WTC11 (cell line): Measurements from ENCODE around the gene S100A12. TPM values are rescaled to one million over a fixed set of nuclear protein-coding genes. Genes with fewer than 3 reads are reported as not detected.

Experiments
- ATAC-seq: fragments of 200-7000 bp; cut with Tn5 transposase; 2 replicates; pipeline ENCODE4 v1.10.0; 2021; ENCODE audit warnings: mild to moderate bottlenecking, moderate library complexity
- CTCF ChIA-PET: fragments of 300-600 bp; sonication (Branson Sonifier 250); formaldehyde crosslinking; loops from one replicate; lab custom pipeline; 2021; ENCODE audit warnings: antibody characterized with exemption; lab: Charles Lee
- POLR2A ChIA-PET: fragments of 350-600 bp; sonication (Branson Sonifier 250); formaldehyde crosslinking; loops from one replicate; lab custom pipeline; 2021; ENCODE audit warnings: antibody characterized with exemption; lab: Charles Lee
- DNase-seq: peaks from one replicate; pipeline ENCODE4 v3.0.0; 2021; ENCODE audit warnings: low spot score
- H3K27ac Mint-ChIP-seq: 2 replicates; pipeline ENCODE4 v1.8.0; 2021; ENCODE audit warnings: mixed read lengths
- H3K27me3 Mint-ChIP-seq: 2 replicates; pipeline ENCODE4 v1.8.0; 2021; ENCODE audit warnings: low read depth, mild to moderate bottlenecking, moderate library complexity, mixed read lengths
- H3K36me3 Mint-ChIP-seq: 2 replicates; pipeline ENCODE4 v1.8.0; 2021; ENCODE audit warnings: mixed read lengths
- H3K4me1 Mint-ChIP-seq: 2 replicates; pipeline ENCODE4 v1.8.0; 2022; ENCODE audit warnings: mixed read lengths
- H3K4me3 Mint-ChIP-seq: 2 replicates; pipeline ENCODE4 v1.8.0; 2021; ENCODE audit warnings: mild to moderate bottlenecking, moderate library complexity, mixed read lengths
- H3K9me3 Mint-ChIP-seq: 2 replicates; pipeline ENCODE4 v1.8.0; 2021; ENCODE audit warnings: mixed read lengths
- ATF1 ChIP-seq: sonication (generic); formaldehyde crosslinking; IDR thresholded peaks from 2 replicates; pipeline ENCODE4 v1.8.1; 2023; ENCODE audit warnings: mild to moderate bottlenecking, moderate library complexity, missing genetic modification reagents
- CREB1 ChIP-seq: sonication (generic); formaldehyde crosslinking; IDR thresholded peaks from 2 replicates; pipeline ENCODE4 v1.8.0; 2023; ENCODE audit warnings: mild to moderate bottlenecking, missing genetic modification reagents
- CREM ChIP-seq: sonication (generic); formaldehyde crosslinking; IDR thresholded peaks from 2 replicates; pipeline ENCODE4 v1.8.1; 2022; ENCODE audit warnings: mild to moderate bottlenecking, missing genetic modification reagents, moderate library complexity
- ELF4 ChIP-seq: sonication (generic); formaldehyde crosslinking; IDR thresholded peaks from 2 replicates; pipeline ENCODE4 v1.8.1; 2022; ENCODE audit warnings: low read depth, mild to moderate bottlenecking, moderate library complexity, missing genetic modification reagents
- ETV6 ChIP-seq: sonication (generic); formaldehyde crosslinking; IDR thresholded peaks from 2 replicates; pipeline ENCODE4 v1.8.1; 2022; ENCODE audit warnings: mild to moderate bottlenecking, missing genetic modification reagents
- FOXK1 ChIP-seq: sonication (generic); formaldehyde crosslinking; IDR thresholded peaks from 2 replicates; pipeline ENCODE4 v1.8.0; 2022; ENCODE audit warnings: mild to moderate bottlenecking, moderate library complexity, missing genetic modification reagents
- FOXP1 ChIP-seq: sonication (generic); formaldehyde crosslinking; IDR thresholded peaks from 2 replicates; pipeline ENCODE4 v1.8.0; 2022; ENCODE audit warnings: missing genetic modification reagents, mild to moderate bottlenecking, moderate library complexity, borderline replicate concordance
- GABPB1 ChIP-seq: sonication (generic); formaldehyde crosslinking; IDR thresholded peaks from 2 replicates; pipeline ENCODE4 v1.8.1; 2023; ENCODE audit warnings: mild to moderate bottlenecking, missing genetic modification reagents
- HMGA2 ChIP-seq: fragments of 250-450 bp; sonication (Bioruptor Pico); IDR thresholded peaks from 2 replicates; pipeline ENCODE4 v1.4.0; 2021; ENCODE audit warnings: mild to moderate bottlenecking, moderate library complexity
- JUN ChIP-seq: sonication (generic); formaldehyde crosslinking; IDR thresholded peaks from 2 replicates; pipeline ENCODE4 v1.8.0; 2023; ENCODE audit warnings: mild to moderate bottlenecking, missing genetic modification reagents
- NFYB ChIP-seq: sonication (generic); formaldehyde crosslinking; conservative IDR thresholded peaks from 2 replicates; pipeline ENCODE4 v1.8.0; 2022; ENCODE audit warnings: low read depth, missing genetic modification reagents
- RELA ChIP-seq: sonication (generic); formaldehyde crosslinking; IDR thresholded peaks from 2 replicates; pipeline ENCODE4 v1.8.1; 2022; ENCODE audit warnings: missing genetic modification reagents, mild to moderate bottlenecking, borderline replicate concordance
- RORB ChIP-seq: fragments of 250-450 bp; sonication (Bioruptor Pico); IDR thresholded peaks from 2 replicates; pipeline ENCODE4 v1.9.0; 2021; ENCODE audit warnings: mild to moderate bottlenecking
- SMAD4 ChIP-seq: sonication (generic); formaldehyde crosslinking; IDR thresholded peaks from 2 replicates; pipeline ENCODE4 v1.8.0; 2022; ENCODE audit warnings: mild to moderate bottlenecking, missing genetic modification reagents
- SP1 ChIP-seq: sonication (generic); formaldehyde crosslinking; conservative IDR thresholded peaks from 2 replicates; pipeline ENCODE4 v1.8.1; 2022; ENCODE audit warnings: missing genetic modification reagents
- TEAD4 ChIP-seq: sonication (generic); formaldehyde crosslinking; IDR thresholded peaks from 2 replicates; pipeline ENCODE4 v1.8.0; 2022; ENCODE audit warnings: mild to moderate bottlenecking, missing genetic modification reagents
- ZNF121 ChIP-seq: sonication (generic); formaldehyde crosslinking; IDR thresholded peaks from 2 replicates; pipeline ENCODE4 v1.8.0; 2023; ENCODE audit warnings: missing genetic modification reagents
- total RNA-seq: library from RNA; stranded (reverse); gene quantifications from 3 replicates; pipeline ENCODE4 v1.2.3, GENCODE V29; 2021
- TF ChIP-seq, protein P1 (sequence below): sonication (generic); formaldehyde crosslinking; IDR thresholded peaks from 2 replicates; pipeline ENCODE4 v1.8.0; 2023; ENCODE audit warnings: missing genetic modification reagents
- TF ChIP-seq, protein P2 (sequence below): sonication (generic); formaldehyde crosslinking; IDR thresholded peaks from 2 replicates; pipeline ENCODE4 v1.8.0; 2022; ENCODE audit warnings: mild to moderate bottlenecking, missing genetic modification reagents
- TF ChIP-seq, protein P3 (sequence below): sonication (generic); formaldehyde crosslinking; IDR thresholded peaks from 2 replicates; pipeline ENCODE4 v1.8.0; 2023; ENCODE audit warnings: missing genetic modification reagents, mild to moderate bottlenecking, borderline replicate concordance
- TF ChIP-seq, protein P4 (sequence below): sonication (generic); formaldehyde crosslinking; IDR thresholded peaks from 2 replicates; pipeline ENCODE4 v1.8.1; 2023; ENCODE audit warnings: mild to moderate bottlenecking, missing genetic modification reagents
- TF ChIP-seq, protein P5 (sequence below): sonication (generic); formaldehyde crosslinking; IDR thresholded peaks from 2 replicates; pipeline ENCODE4 v1.8.1; 2023; ENCODE audit warnings: mild to moderate bottlenecking, missing genetic modification reagents, moderate library complexity

Gene S100A12
- total RNA-seq, 1 experiment from 2014 or later, result not detected

DNA sequence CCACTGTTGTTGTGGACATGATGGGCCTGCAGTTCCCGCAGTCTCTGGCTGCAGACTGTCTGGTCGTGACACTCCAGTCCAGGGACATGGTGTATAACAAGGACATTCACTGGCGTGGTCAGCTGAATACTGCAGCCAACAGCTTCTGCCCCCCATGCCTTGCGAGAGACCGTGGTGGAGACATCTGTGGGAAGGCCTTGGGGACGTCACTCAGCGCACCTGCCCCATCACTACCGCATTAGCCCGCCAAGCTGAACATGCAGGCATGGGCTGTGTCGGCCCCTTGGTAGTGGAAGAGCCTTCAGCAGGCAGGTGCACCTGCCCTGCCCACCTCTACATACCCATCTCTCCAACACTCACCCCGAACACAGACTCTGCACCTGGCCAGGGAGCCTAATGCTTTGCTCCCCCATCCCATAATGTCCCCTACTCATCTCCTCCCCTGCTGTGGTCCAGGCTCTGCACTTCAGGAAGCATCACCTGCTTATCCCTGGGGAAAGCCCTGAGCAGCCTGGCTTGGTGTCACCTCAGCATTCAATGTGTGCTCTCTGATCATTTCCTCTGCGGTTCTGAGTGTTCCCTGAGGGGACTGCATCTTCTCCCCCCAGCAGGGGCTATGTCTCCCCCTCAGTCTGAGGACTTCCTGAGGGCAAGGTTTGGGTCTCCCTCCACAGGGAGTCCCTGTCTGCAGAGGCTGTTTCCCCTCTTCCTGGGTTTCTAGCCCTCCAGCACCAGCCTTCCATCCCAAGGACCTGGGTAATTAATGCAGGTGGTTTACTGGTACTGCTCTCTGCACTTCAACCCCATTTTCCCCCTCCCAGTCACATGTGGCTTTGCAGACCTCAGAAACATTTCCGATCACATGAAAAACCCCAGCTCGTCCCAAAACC, 30.0 kb downstream of the S100A12 start:
- POLR2A ChIA-PET, result no interaction called here
- no peak for DNase-seq
- TF ChIP-seq, protein P1, sequence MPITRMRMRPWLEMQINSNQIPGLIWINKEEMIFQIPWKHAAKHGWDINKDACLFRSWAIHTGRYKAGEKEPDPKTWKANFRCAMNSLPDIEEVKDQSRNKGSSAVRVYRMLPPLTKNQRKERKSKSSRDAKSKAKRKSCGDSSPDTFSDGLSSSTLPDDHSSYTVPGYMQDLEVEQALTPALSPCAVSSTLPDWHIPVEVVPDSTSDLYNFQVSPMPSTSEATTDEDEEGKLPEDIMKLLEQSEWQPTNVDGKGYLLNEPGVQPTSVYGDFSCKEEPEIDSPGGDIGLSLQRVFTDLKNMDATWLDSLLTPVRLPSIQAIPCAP (CRISPR knock-in tag), result no peak
- no peak for TF ChIP-seq SP1 (CRISPR knock-in tag)
- TF ChIP-seq ELF4 (CRISPR knock-in tag), result no peak
- TF ChIP-seq, all 79 proteins: peak for 0
- Mint-ChIP-seq H3K27ac (no peak overlapping the region), H3K4me1 (peaks cover 12% of the 10 kb centered on the region), H3K9me3 (no peaks in the 10 kb centered on the region), H3K4me3 (no peak overlapping the region), H3K36me3 (no peaks in the 10 kb centered on the region), H3K27me3 (peaks cover 15% of the 10 kb centered on the region)
- CTCF ChIA-PET, result interaction anchor here (0.9 to 1.5 kb wide), 2 partner anchors 8 to 150 kb away, joined by 3 to 4 read pairs; no protein-coding TSS in a partner anchor
- ATAC-seq, result no peak

DNA sequence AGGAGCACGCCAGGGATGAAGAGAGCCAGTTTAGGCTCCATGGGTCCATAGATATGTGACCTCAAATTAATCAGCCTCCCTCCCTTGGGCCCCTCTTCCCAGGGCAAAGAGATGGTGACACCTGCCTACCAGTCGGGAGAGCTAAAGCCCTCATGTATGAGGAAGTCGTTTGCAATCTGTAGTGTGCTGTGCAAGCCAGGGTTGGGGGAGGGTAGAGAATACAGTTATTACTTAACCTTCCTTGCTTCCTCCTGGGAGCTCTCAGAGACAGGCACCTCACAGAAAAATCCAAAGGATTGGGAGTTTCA, 30.7 kb downstream of the S100A12 start:
- ChIA-PET CTCF (interaction anchor here (0.9 to 1.5 kb wide), 3 partner anchors 9 to 151 kb away, joined by 3 to 4 read pairs (median 3); no protein-coding TSS in a partner anchor), POLR2A (no interaction called here)
- Mint-ChIP-seq H3K9me3 (no peaks in the 10 kb centered on the region), H3K27me3 (peaks cover 10% of the 10 kb centered on the region), H3K4me1 (peaks cover 12% of the 10 kb centered on the region), H3K36me3 (no peaks in the 10 kb centered on the region), H3K4me3 (no peak overlapping the region), H3K27ac (no peak overlapping the region)
- no peak for ATAC-seq
- DNase-seq, result no peak
- TF ChIP-seq JUN (CRISPR knock-in tag) (no peak), RELA (no peak), TEAD4 (no peak), ATF1 (CRISPR knock-in tag) (no peak), HMGA2 (CRISPR knock-in tag) (no peak), FOXP1 (CRISPR knock-in tag) (no peak)

DNA sequence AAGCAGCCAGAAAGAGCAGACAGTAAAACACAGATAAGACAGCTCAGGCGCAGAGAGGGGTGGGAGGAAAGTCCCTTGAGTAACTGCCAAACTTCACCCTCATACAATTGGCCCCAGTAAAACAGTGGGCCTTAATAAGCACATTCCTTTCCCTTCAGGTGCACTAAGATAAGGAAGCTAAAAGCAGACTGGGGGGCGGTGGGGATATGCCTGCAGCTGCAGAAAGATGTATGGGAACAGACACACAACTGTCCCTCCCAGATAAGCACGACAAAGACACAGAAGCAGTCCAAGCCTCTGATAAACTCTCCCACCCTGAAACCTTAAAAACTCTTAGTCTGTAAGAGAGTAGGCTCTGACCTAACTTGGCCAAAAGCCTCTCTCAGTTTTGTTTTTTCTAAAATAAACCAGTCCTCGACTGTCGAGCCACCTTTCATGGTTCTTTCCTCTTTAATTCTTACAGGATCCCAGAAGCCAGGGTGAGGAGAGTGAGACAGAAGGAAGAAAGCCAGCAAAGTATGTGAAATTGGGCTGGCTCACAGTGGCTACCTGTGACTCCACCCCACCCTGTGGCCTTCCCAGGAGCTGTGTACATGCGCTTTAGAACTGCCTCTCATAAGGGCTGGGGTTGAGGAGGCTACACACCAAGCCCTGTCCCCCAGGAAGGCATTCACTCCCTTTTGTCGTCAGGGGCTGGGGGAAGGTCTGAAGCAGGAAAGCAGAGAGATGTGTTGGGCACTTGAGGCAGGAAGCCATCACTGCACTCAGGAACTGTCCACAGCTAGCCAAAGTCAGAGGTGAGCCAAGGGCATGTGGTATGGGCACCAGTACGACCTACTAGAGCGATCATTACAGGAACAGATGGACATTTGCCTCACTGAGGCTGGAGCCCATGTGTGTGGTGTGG, 31.4 kb downstream of the S100A12 start:
- no peak for ATAC-seq
- TF ChIP-seq CREB1 (CRISPR knock-in tag), result no peak
- no peak for TF ChIP-seq JUN (CRISPR knock-in tag)
- TF ChIP-seq, protein P2, sequence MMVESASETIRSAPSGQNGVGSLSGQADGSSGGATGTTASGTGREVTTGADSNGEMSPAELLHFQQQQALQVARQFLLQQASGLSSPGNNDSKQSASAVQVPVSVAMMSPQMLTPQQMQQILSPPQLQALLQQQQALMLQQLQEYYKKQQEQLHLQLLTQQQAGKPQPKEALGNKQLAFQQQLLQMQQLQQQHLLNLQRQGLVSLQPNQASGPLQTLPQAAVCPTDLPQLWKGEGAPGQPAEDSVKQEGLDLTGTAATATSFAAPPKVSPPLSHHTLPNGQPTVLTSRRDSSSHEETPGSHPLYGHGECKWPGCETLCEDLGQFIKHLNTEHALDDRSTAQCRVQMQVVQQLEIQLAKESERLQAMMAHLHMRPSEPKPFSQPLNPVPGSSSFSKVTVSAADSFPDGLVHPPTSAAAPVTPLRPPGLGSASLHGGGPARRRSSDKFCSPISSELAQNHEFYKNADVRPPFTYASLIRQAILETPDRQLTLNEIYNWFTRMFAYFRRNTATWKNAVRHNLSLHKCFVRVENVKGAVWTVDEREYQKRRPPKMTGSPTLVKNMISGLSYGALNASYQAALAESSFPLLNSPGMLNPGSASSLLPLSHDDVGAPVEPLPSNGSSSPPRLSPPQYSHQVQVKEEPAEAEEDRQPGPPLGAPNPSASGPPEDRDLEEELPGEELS (CRISPR knock-in tag), result no peak
- TF ChIP-seq, protein P3, sequence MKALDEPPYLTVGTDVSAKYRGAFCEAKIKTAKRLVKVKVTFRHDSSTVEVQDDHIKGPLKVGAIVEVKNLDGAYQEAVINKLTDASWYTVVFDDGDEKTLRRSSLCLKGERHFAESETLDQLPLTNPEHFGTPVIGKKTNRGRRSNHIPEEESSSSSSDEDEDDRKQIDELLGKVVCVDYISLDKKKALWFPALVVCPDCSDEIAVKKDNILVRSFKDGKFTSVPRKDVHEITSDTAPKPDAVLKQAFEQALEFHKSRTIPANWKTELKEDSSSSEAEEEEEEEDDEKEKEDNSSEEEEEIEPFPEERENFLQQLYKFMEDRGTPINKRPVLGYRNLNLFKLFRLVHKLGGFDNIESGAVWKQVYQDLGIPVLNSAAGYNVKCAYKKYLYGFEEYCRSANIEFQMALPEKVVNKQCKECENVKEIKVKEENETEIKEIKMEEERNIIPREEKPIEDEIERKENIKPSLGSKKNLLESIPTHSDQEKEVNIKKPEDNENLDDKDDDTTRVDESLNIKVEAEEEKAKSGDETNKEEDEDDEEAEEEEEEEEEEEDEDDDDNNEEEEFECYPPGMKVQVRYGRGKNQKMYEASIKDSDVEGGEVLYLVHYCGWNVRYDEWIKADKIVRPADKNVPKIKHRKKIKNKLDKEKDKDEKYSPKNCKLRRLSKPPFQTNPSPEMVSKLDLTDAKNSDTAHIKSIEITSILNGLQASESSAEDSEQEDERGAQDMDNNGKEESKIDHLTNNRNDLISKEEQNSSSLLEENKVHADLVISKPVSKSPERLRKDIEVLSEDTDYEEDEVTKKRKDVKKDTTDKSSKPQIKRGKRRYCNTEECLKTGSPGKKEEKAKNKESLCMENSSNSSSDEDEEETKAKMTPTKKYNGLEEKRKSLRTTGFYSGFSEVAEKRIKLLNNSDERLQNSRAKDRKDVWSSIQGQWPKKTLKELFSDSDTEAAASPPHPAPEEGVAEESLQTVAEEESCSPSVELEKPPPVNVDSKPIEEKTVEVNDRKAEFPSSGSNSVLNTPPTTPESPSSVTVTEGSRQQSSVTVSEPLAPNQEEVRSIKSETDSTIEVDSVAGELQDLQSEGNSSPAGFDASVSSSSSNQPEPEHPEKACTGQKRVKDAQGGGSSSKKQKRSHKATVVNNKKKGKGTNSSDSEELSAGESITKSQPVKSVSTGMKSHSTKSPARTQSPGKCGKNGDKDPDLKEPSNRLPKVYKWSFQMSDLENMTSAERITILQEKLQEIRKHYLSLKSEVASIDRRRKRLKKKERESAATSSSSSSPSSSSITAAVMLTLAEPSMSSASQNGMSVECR (CRISPR knock-in tag), result no peak
- TF ChIP-seq FOXK1 (CRISPR knock-in tag), result no peak
- no peak for TF ChIP-seq NFYB (CRISPR knock-in tag)
- no peak for TF ChIP-seq GABPB1
- TF ChIP-seq, protein P4, sequence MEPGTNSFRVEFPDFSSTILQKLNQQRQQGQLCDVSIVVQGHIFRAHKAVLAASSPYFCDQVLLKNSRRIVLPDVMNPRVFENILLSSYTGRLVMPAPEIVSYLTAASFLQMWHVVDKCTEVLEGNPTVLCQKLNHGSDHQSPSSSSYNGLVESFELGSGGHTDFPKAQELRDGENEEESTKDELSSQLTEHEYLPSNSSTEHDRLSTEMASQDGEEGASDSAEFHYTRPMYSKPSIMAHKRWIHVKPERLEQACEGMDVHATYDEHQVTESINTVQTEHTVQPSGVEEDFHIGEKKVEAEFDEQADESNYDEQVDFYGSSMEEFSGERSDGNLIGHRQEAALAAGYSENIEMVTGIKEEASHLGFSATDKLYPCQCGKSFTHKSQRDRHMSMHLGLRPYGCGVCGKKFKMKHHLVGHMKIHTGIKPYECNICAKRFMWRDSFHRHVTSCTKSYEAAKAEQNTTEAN, result no peak
- no peak for TF ChIP-seq ETV6
- TF ChIP-seq ZNF121 (CRISPR knock-in tag), result no peak
- TF ChIP-seq SMAD4 (CRISPR knock-in tag), result no peak
- TF ChIP-seq, protein P5, sequence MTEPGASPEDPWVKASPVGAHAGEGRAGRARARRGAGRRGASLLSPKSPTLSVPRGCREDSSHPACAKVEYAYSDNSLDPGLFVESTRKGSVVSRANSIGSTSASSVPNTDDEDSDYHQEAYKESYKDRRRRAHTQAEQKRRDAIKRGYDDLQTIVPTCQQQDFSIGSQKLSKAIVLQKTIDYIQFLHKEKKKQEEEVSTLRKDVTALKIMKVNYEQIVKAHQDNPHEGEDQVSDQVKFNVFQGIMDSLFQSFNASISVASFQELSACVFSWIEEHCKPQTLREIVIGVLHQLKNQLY, result no peak
- TF ChIP-seq RORB (CRISPR knock-in tag), result no peak
- TF ChIP-seq CREM (CRISPR knock-in tag), result no peak

More for the DNA sequence above, 31.4 kb downstream of the S100A12 start:
- POLR2A ChIA-PET, result no interaction called here
- Mint-ChIP-seq H3K4me3 (no peak overlapping the region), H3K9me3 (no peaks in the 10 kb centered on the region), H3K27ac (no peak overlapping the region), H3K4me1 (peaks cover 10% of the 10 kb centered on the region), H3K27me3 (peaks cover 4% of the 10 kb centered on the region), H3K36me3 (no peaks in the 10 kb centered on the region)
- DNase-seq, result no peak
- CTCF ChIA-PET, result interaction anchor here (0.6 to 1.6 kb wide), 8 partner anchors 9 to 1710 kb away, joined by 3 to 10 read pairs (median 3); no protein-coding TSS in a partner anchor
